ENCODE data around the gene CD164L2.

Gene CD164L2

GRCh38 chr1:27353166-27353565, 30.0 kb downstream of the CD164L2 start:
- no peak for DNase-seq
- intact Hi-C loops (cut with DNase I): no loop called here

- DNase-seq: no peak
- intact Hi-C loops (cut with DNase I): no loop called here
Measured at GRCh38 chr1:27351541-27352107, 31.5 kb downstream of the CD164L2 start.

GRCh38 chr1:27350663-27351540, 32.2 kb downstream of the CD164L2 start:
- intact Hi-C loops (cut with DNase I): no loop called here
- no peak for DNase-seq

GRCh38 chr1:27349784-27350662, 33.1 kb downstream of the CD164L2 start:
- intact Hi-C loops (cut with DNase I): no loop called here
- DNase-seq: peak in 6 of 10 donors; percentile 31 to 92 (median 70)

GRCh38 chr1:27348861-27349783, 34.0 kb downstream of the CD164L2 start:
- peak in 1 of 10 donors; percentile 82 for DNase-seq
- intact Hi-C loops (cut with DNase I): no loop called here

- DNase-seq: no peak
- intact Hi-C loops (cut with DNase I): no loop called here
Measured at GRCh38 chr1:27346991-27347624, 36.0 kb downstream of the CD164L2 start.

GRCh38 chr1:27346357-27346756, 36.8 kb downstream of the CD164L2 start:
- no peak for DNase-seq
- intact Hi-C loops (cut with DNase I): no loop called here

- intact Hi-C loops (cut with DNase I): no loop called here
- DNase-seq: peak in 2 of 10 donors; percentile 39 to 73
Measured at GRCh38 chr1:27345272-27345671, 37.9 kb downstream of the CD164L2 start.

GRCh38 chr1:27343639-27344025, 39.5 kb downstream of the CD164L2 start:
- intact Hi-C loops (cut with DNase I): no loop called here
- no peak for DNase-seq

GRCh38 chr1:27342778-27343638, 40.1 kb downstream of the CD164L2 start:
- intact Hi-C loops (cut with DNase I): no loop called here

GRCh38 chr1:27342391-27342777, 40.7 kb downstream of the CD164L2 start:
- no peak for DNase-seq
- intact Hi-C loops (cut with DNase I): no loop called here

More at GRCh38 chr1:27342778-27343638, 40.1 kb downstream of the CD164L2 start:
- DNase-seq: peak in 2 of 10 donors; percentile 80 to 85

GRCh38 chr1:27341525-27342252, 41.4 kb downstream of the CD164L2 start, which contains the start of gene SYTL1:
TSS of gene SYTL1 (plus strand) at chr1:27342022. CDS start at chr1:27345335, 3,313 bp downstream.
- intact Hi-C loops (cut with DNase I): no loop called here
- peak in 7 of 10 donors; percentile 39 to 94 (median 64) for DNase-seq

- DNase-seq: no peak
- intact Hi-C loops (cut with DNase I): loop anchor here (10.0 kb wide), 1 partner anchor 46 kb away; the partner anchor contains the start of gene CD164L2
Measured at GRCh38 chr1:27339213-27339612, 43.9 kb downstream of the CD164L2 start.

GRCh38 chr1:27338751-27339150, 44.4 kb downstream of the CD164L2 start:
- no peak for DNase-seq
- intact Hi-C loops (cut with DNase I): loop anchor here (10.0 kb wide), 1 partner anchor 46 kb away; the partner anchor contains the start of gene CD164L2

- no peak for DNase-seq
- intact Hi-C loops (cut with DNase I): loop anchor here (10.0 kb wide), 1 partner anchor 48 kb away; the partner anchor contains the start of gene CD164L2
Measured at GRCh38 chr1:27336756-27337155, 46.4 kb downstream of the CD164L2 start.

GRCh38 chr1:27335506-27336422, 47.4 kb downstream of the CD164L2 start:
- peak in 1 of 10 donors; percentile 35 for DNase-seq
- intact Hi-C loops (cut with DNase I): loop anchor here (10.0 kb wide), 1 partner anchor 49 kb away; the partner anchor contains the start of gene CD164L2

All from posterior cingulate gyrus (tissue), 11 donors.